ENCODE results near the gene TUSC2.
A peak's percentile ranks its signal among the peaks of the same experiment; 100 is the strongest.

The TUSC2 gene

DNA sequence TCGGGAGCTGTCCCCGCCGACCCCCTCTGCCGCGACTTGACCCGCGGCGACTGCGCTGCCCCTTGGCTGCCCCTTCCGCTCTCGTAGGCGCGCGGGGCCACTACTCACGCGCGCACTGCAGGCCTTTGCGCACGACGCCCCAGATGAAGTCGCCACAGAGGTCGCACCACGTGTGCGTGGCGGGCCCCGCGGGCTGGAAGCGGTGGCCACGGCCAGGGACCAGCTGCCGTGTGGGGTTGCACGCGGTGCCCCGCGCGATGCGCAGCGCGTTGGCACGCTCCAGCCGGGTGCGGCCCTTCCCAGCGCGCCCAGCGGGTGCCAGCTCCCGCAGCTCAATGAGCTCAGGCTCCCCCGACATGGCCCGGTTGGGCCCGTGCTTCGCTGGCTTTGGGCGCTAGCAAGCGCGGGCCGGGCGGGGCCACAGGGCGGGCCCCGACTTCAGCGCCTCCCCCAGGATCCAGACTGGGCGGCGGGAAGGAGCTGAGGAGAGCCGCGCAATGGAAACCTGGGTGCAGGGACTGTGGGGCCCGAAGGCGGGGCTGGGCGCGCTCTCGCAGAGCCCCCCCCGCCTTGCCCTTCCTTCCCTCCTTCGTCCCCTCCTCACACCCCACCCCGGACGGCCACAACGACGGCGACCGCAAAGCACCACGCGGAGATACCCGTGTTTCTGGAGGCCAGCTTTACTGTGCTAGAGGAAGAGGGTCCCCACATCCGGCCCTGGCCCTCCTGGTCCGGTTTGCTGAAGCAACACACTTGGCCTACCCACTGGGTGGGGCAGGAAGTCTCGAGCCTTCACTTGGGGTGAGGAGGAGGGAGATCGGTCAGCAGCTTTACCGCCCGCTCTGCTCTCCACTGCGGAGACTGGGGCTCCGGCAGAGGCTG, 12.7 kb upstream of the TUSC2 start, which contains the start of gene RASSF1:
Gene RASSF1 (minus strand): TSS at position 389 of the 882 bp plus-strand sequence. CDS start 31 bp downstream, at position 358.
- peak; percentile 89 for DNase-seq (ENCODE audit: low spot score)
- no peak for TF ChIP-seq CTCF (IDR thresholded peaks at IDR 0.05)
- H3K27ac ChIP-seq = peak within 1 kb of the TSS; percentile 82 to 99
- peak within 1 kb of the TSS; percentile 73 for H3K4me3 ChIP-seq

GRCh38 chr3:50340147-50340447, 12.1 kb upstream of the TUSC2 start:
- Histone ChIP-seq H3K27ac (peak overlapping the region; percentile 82 to 99), H3K4me3 (peak overlapping the region; percentile 73)
- no peak for TF ChIP-seq CTCF (IDR thresholded peaks at IDR 0.05)
- no peak for DNase-seq (ENCODE audit: low spot score)

GRCh38 chr3:50339485-50340146, 11.6 kb upstream of the TUSC2 start:
- TF ChIP-seq CTCF (IDR thresholded peaks at IDR 0.05) = no peak
- Histone ChIP-seq H3K4me3 (peak overlapping the region; percentile 73), H3K27ac (peak overlapping the region; percentile 82 to 99)
- DNase-seq (ENCODE audit: low spot score) = no peak

GRCh38 chr3:50338965-50339364, 10.9 kb upstream of the TUSC2 start:
- no peak for DNase-seq (ENCODE audit: low spot score)
- no peak for TF ChIP-seq CTCF (IDR thresholded peaks at IDR 0.05)
- H3K27ac ChIP-seq = peak overlapping the region; percentile 95 to 99
- H3K4me3 ChIP-seq = peak overlapping the region; percentile 91

- no peak for TF ChIP-seq CTCF (IDR thresholded peaks at IDR 0.05)
- peak overlapping the region; percentile 95 to 99 for H3K27ac ChIP-seq
- DNase-seq (ENCODE audit: low spot score) = peak; percentile 100
- peak overlapping the region; percentile 91 for H3K4me3 ChIP-seq
Observed at GRCh38 chr3:50337175-50337861, 9.3 kb upstream of the TUSC2 start.

- Histone ChIP-seq H3K27ac (peak overlapping the region; percentile 95 to 99), H3K4me3 (peak overlapping the region; percentile 91)
- DNase-seq (ENCODE audit: low spot score) = no peak
- no peak for TF ChIP-seq CTCF (IDR thresholded peaks at IDR 0.05)
Observed at GRCh38 chr3:50336452-50337174, 8.6 kb upstream of the TUSC2 start.

Data from coronary artery (tissue), 2 donors.